HG03025 (cell line): ENCODE measurements around the gene PABPC1L2B.
"Not testable (repeated sequence)": the region's sequence is repeated elsewhere in the genome, so short reads cannot be mapped to it uniquely, and the experiment has no call there.

ENCODE experiments used
- ATAC-seq: cut with Tn5 transposase; IDR thresholded peaks from one replicate; pipeline ENCODE4 v1.9.1; 2021; ENCODE audit warnings: mild to moderate bottlenecking, moderate library complexity; ENCODE audit not compliant: unreplicated experiment, low FRiP score

The PABPC1L2B gene

GRCh38 chrX:73002733-73003132, at the start of gene PABPC1L2B:
PABPC1L2B (plus strand) TSS chrX:73002939; CDS start chrX:73003643, 704 bp downstream.
- ATAC-seq: not testable (repeated sequence)

GRCh38 chrX:72959971-72960370, 42.8 kb upstream of the PABPC1L2B start:
- ATAC-seq: not testable (repeated sequence)

GRCh38 chrX:72971859-72972258, 30.9 kb upstream of the PABPC1L2B start:
- not testable (repeated sequence) for ATAC-seq

- ATAC-seq: not testable (repeated sequence)
Measured at GRCh38 chrX:72974885-72975284, 27.9 kb upstream of the PABPC1L2B start.

- ATAC-seq: not testable (repeated sequence)
Measured at GRCh38 chrX:72980894-72981469, 21.8 kb upstream of the PABPC1L2B start.

- ATAC-seq: not testable (repeated sequence)
Measured at GRCh38 chrX:73004032-73004431, 1.3 kb downstream of the PABPC1L2B start.

GRCh38 chrX:73021361-73022092, 18.8 kb downstream of the PABPC1L2B start:
- no peak for ATAC-seq

GRCh38 chrX:73022093-73022445, 19.3 kb downstream of the PABPC1L2B start:
- not testable (repeated sequence) for ATAC-seq

GRCh38 chrX:73028876-73029275, 26.1 kb downstream of the PABPC1L2B start:
- no peak for ATAC-seq
